ENCODE data around the gene SNX20. TPM values are rescaled to one million over a fixed set of nuclear protein-coding genes. Genes with fewer than 3 reads are reported as not detected.

The SNX20 gene
- total RNA-seq, 4 donors from 2014 or later = 0.17 to 4.0 (median 1.9) TPM

DNA sequence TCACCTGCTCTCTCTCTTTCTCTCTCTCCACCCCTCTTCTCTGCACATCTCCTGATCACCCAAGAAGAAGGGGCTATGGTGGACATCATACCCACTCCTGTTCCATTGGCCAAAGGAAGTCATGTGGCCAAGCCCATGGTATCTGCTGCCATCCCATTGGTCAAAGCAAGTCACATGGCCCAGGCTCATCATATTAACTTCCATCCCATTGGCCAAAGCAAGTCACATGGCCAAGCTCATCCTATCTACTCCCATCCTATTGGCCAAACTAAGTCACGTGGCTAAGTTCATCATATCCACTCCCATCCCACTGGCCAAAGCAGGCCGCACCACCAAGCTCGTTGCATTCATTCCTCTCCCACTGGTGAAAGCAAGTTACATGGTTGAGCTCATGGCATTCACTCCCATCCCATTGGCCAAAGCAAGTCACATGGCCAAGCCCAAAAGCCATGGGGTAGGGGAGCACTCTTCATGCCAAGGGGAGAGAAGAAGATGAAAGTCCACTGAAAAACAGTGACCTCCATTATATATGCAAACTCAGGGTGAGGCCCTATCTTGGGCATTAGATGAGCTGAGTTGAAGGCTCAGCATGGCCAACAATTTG is 29.2 kb downstream of the SNX20 start:
- H3K27me3 ChIP-seq = no peaks in the 10 kb centered on the region
- no peak for TF ChIP-seq POLR2A (IDR thresholded peaks at IDR 0.05)
- TF ChIP-seq, protein P1, sequence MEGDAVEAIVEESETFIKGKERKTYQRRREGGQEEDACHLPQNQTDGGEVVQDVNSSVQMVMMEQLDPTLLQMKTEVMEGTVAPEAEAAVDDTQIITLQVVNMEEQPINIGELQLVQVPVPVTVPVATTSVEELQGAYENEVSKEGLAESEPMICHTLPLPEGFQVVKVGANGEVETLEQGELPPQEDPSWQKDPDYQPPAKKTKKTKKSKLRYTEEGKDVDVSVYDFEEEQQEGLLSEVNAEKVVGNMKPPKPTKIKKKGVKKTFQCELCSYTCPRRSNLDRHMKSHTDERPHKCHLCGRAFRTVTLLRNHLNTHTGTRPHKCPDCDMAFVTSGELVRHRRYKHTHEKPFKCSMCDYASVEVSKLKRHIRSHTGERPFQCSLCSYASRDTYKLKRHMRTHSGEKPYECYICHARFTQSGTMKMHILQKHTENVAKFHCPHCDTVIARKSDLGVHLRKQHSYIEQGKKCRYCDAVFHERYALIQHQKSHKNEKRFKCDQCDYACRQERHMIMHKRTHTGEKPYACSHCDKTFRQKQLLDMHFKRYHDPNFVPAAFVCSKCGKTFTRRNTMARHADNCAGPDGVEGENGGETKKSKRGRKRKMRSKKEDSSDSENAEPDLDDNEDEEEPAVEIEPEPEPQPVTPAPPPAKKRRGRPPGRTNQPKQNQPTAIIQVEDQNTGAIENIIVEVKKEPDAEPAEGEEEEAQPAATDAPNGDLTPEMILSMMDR (IDR thresholded peaks at IDR 0.05 in 4 of 5, conservative IDR thresholded peaks at IDR 0.05 in 1 of 5) = no peak
- no peaks in the 10 kb centered on the region for H3K4me1 ChIP-seq
- no peak overlapping the region for H3K27ac ChIP-seq
- no peak for ATAC-seq
- intact Hi-C loops (cut with DNase I; ENCODE audit: low total_unique reads) = no loop called here
- H3K36me3 ChIP-seq = no peaks in the 10 kb centered on the region
- no peaks in the 10 kb centered on the region for H3K9me3 ChIP-seq
- no peak for DNase-seq
- no peak overlapping the region for H3K4me3 ChIP-seq
- in situ Hi-C loops (cut with MboI; ENCODE audit: low sequenced_read_pairs in 4 of 4) = loop anchor here in 2 of 4 donors (25.0 kb wide), 1 partner anchor 440 kb away; no protein-coding TSS in a partner anchor

DNA sequence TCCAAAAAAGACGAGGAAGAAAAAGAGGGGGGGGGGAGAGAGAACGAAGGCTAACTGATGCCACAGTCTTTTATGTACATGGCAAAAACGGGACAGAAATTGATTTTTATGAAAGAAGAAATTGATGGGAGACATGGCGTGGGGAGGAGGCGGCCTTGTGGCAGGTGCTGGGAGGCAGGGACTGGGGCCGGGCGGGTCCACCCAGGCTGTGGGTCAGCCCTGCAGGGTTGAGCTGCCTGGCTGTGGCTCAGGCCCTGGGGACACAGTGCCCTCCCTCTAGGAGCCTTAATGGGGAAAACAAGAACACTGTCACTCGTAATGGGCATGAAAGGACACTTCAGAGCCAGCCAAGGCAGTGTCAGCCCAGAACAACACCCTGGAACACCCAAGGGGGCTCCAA is 34.8 kb downstream of the SNX20 start:
- DNase-seq (no peak), ATAC-seq (no peak)
- in situ Hi-C loops (cut with MboI; ENCODE audit: low sequenced_read_pairs in 4 of 4) (no loop called here), intact Hi-C loops (cut with DNase I; ENCODE audit: low total_unique reads) (no loop called here)
- Histone ChIP-seq H3K36me3 (no peaks in the 10 kb centered on the region), H3K27ac (no peak overlapping the region), H3K27me3 (no peaks in the 10 kb centered on the region), H3K4me1 (no peaks in the 10 kb centered on the region), H3K9me3 (no peaks in the 10 kb centered on the region), H3K4me3 (no peak overlapping the region)
- TF ChIP-seq POLR2A (IDR thresholded peaks at IDR 0.05) = no peak
- TF ChIP-seq, protein P1 (IDR thresholded peaks at IDR 0.05 in 4 of 5, conservative IDR thresholded peaks at IDR 0.05 in 1 of 5) = no peak

DNA sequence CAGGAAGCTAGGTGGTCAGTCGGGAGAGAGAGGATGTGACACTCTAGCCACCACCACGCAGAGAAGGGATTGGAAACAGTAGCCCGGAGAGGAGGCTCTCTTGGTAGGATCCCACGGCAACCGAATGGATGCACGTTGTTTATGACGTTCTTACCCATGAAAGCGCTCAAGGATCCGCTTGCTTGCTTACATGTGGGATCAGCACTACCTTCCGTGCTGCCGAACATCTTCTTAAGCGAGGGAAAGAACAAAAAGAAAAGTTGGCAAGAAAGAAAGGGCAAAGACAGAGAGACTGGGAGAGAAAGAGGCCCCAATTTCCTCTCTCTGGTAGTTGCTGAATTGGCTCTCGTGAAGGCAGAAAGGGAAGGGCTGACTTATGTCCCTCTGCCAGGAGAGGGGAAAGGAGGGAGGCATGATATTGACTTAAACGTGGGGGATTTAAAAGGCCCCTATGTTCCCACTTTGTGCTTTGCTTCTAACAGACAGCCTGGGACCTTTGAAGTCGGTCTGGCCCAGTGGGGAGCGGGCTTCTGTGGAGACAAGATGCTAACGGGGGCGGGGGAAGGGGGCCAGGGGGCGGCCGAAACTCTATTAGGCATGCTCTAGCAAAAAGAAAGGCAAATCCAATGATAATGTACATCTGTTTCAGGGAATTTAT is 35.4 kb downstream of the SNX20 start:
- TF ChIP-seq, protein P1 (IDR thresholded peaks at IDR 0.05 in 4 of 5, conservative IDR thresholded peaks at IDR 0.05 in 1 of 5) = no peak
- no peak for TF ChIP-seq POLR2A (IDR thresholded peaks at IDR 0.05)
- in situ Hi-C loops (cut with MboI; ENCODE audit: low sequenced_read_pairs in 4 of 4) (no loop called here), intact Hi-C loops (cut with DNase I; ENCODE audit: low total_unique reads) (no loop called here)
- Histone ChIP-seq H3K4me1 (no peaks in the 10 kb centered on the region), H3K27ac (no peak overlapping the region), H3K27me3 (no peaks in the 10 kb centered on the region), H3K9me3 (no peaks in the 10 kb centered on the region), H3K4me3 (no peak overlapping the region), H3K36me3 (no peaks in the 10 kb centered on the region)
- no peak for DNase-seq
- ATAC-seq = no peak

DNA sequence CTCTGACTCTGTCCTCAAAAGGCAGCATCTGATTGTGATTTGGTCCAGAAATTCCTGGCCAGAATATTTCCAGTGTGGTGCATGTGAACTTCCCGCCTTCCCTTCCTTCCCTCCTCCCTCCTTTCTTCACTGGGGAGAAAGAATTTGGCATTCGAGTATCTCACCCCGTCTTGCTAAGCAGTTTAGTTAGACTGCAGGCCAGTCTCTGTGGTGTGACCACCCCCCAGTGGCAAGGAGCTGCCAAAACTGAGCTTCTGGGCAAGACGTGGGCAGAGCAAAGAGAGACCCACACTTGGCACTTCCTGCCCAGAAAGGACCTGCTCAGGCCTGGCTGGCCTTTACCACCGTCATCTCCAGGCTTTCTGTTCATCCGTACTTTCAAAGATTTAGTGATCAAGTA is 36.4 kb downstream of the SNX20 start:
- no peak for DNase-seq
- ATAC-seq = no peak
- intact Hi-C loops (cut with DNase I; ENCODE audit: low total_unique reads) (no loop called here), in situ Hi-C loops (cut with MboI; ENCODE audit: low sequenced_read_pairs in 4 of 4) (no loop called here)
- Histone ChIP-seq H3K36me3 (no peaks in the 10 kb centered on the region), H3K4me3 (no peak overlapping the region), H3K27ac (no peak overlapping the region), H3K27me3 (no peaks in the 10 kb centered on the region), H3K9me3 (no peaks in the 10 kb centered on the region), H3K4me1 (no peaks in the 10 kb centered on the region)
- no peak for TF ChIP-seq POLR2A (IDR thresholded peaks at IDR 0.05)
- TF ChIP-seq, protein P1 (IDR thresholded peaks at IDR 0.05 in 4 of 5, conservative IDR thresholded peaks at IDR 0.05 in 1 of 5) = peak in 1 of 5 experiments; percentile 12

Measured in gastrocnemius medialis (tissue), 4 donors.